ENCODE results near the gene SCFD1.

SCFD1 gene

DNA sequence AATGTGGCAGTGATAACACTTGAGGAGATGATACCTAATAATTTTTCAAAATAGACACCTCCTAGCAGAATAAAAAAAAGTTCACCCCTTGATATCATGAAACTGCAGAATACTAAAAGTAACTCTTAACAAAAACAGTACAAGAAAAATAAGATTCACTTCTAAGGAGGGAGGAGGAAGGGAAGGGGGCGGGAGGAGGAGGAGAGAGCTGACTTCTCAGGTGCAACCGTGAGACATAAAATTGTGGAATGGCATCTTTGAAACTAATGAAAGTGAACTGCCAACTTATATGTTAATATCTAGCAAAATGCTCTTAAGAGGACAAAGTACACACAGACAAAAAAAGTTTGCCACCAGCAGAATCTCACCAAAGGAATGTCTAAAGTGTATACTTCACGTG, 115.8 kb downstream of the SCFD1 start:
- Histone ChIP-seq H3K9ac (no peak overlapping the region), H3K36me3 (peaks cover 32 to 52% (median 41%) of the 10 kb centered on the region in 11 experiments), H3K4me3 (no peak overlapping the region), H3K27me3 (no peaks in the 10 kb centered on the region), H3K4me1 (no peaks in the 10 kb centered on the region), H4K20me1 (0 out of 22 replicates have a peak, but pooled peaks cover 0 to 4% (median 0%) of the 10 kb centered on the region in 11 experiments), H3K27ac (no peak overlapping the region), H3K9me3 (replicated peaks in 1 of 11) (peaks cover 1 to 7% (median 6%) of the 10 kb centered on the region in 11 experiments; a peak in 18 of 22 replicates), H3K4me2 (no peak overlapping the region)
- no peak for TF ChIP-seq Cebpa-rat (IDR thresholded peaks at IDR 0.05)

DNA sequence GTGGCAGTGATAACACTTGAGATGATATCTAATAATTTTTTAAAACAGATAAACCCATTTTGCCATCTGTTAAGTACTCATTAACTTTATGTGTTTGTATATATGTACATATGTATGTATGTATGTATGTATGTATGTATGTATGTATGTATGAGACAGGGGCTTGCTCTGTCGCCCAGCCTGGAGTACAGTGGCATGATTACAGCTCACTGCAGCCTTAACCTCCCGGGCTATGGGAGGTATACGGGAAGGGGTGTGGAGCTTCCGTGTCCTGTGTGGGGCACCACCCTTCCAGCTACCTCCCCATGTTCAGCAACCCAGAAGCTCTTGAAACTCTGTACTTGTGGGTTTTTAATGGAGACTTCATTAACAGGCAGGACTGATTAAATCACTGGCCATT, 116.9 kb downstream of the SCFD1 start:
- Histone ChIP-seq H3K4me1 (no peaks in the 10 kb centered on the region), H4K20me1 (no peaks in the 10 kb centered on the region), H3K4me3 (no peak overlapping the region), H3K9ac (no peak overlapping the region), H3K9me3 (replicated peaks in 1 of 11) (peaks cover 6 to 11% (median 8%) of the 10 kb centered on the region in 11 experiments; a peak in 19 of 22 replicates), H3K36me3 (peaks cover 21 to 42% (median 33%) of the 10 kb centered on the region in 11 experiments), H3K4me2 (no peak overlapping the region), H3K27me3 (no peaks in the 10 kb centered on the region), H3K27ac (no peak overlapping the region)
- no peak for TF ChIP-seq Cebpa-rat (IDR thresholded peaks at IDR 0.05)

DNA sequence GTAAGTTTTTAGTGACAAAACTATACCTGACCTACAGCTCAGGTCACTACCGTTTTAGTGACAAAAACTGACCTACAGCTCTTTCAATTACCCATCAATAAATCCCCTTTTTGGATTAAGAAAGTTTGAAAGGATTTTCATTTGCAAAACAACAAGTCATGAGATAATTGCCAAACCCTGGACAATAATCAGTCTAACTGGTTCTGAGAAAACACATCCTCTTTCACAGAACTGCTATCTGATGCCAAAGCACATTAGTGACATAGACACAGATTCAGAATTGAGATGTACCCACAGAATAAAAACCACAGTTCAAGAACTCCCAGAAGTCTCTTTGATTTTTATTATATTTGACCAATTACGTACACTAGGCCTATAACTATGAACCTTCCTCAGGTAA, 126.2 kb downstream of the SCFD1 start:
- Histone ChIP-seq H3K27ac (no peak overlapping the region), H3K9ac (no peak overlapping the region), H3K4me2 (no peak overlapping the region), H3K36me3 (no peaks in the 10 kb centered on the region), H4K20me1 (no peaks in the 10 kb centered on the region), H3K4me1 (no peaks in the 10 kb centered on the region), H3K4me3 (no peak overlapping the region), H3K9me3 (replicated peaks in 1 of 11) (peaks cover 0 to 3% (median 0%) of the 10 kb centered on the region in 11 experiments; a peak in 4 of 22 replicates), H3K27me3 (no peaks in the 10 kb centered on the region)
- no peak for TF ChIP-seq Cebpa-rat (IDR thresholded peaks at IDR 0.05)

DNA sequence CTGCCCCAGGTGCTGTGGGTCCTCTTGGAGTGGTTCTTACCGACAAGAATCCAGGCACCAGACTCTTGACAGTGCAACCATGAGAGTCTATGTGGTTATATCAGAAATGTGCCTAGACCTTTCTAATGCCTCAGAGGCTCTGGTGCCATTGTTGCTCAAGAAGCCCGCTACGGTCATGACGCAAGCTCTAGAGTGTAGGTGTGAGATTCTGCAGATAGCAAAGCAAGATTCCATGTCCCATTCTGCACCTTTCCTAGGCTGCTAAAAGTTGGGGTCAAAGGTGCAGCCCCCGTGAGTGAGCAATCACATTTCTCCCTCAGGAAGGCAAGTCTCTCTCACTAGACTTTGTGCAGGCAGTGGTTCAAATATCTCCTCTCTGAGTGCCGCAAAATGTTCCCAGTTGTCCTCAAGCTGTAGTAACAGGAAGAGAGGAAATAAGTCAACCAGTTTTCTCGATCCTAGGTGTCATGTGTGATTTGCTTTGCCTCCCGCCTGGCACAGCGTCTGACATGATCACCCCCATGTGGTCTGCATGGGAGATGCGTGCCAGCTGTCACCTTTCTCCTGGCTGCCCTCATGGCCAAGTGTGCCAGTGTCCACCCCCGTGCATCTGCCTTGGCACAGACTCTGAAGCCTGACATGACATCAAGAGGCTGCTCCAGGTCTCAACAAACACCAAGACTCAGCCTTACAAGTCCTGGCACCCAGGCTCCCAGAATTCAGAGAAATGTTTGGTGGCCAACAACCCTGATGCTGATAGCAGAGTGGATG, 129.7 kb downstream of the SCFD1 start:
- Histone ChIP-seq H3K4me2 (no peak overlapping the region), H3K9me3 (replicated peaks in 1 of 11) (no peaks in the 10 kb centered on the region), H3K4me3 (no peak overlapping the region), H3K9ac (no peak overlapping the region), H3K36me3 (no peaks in the 10 kb centered on the region), H3K4me1 (peaks cover 0 to 22% (median 12%) of the 10 kb centered on the region in 10 experiments; a peak in 16 of 20 replicates), H3K27me3 (no peaks in the 10 kb centered on the region), H4K20me1 (no peaks in the 10 kb centered on the region), H3K27ac (no peak overlapping the region)
- no peak for TF ChIP-seq Cebpa-rat (IDR thresholded peaks at IDR 0.05)

DNA sequence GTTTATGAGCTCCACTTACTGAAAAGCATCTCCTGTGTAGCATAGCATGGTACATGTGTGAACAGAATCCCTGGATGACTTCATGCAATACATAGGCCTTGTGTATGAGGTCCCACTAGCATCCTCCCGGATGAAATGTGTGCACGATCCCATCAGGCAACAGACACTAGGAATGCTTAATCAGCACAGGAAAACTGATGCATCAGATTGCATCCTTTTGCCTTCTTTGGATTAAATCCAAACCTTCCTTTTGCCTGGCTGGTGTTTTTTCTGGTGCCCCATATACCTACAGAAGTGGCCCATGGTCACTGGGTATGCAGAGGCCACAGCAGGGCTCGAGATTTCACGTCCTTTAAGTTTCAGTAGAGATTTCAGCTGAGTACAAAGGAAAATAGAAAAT, 131.3 kb downstream of the SCFD1 start:
- Histone ChIP-seq H4K20me1 (no peaks in the 10 kb centered on the region), H3K9ac (no peak overlapping the region), H3K4me1 (peaks cover 0 to 31% (median 18%) of the 10 kb centered on the region in 10 experiments; a peak in 16 of 20 replicates), H3K9me3 (replicated peaks in 1 of 11) (no peaks in the 10 kb centered on the region), H3K36me3 (no peaks in the 10 kb centered on the region), H3K27ac (no peak overlapping the region), H3K27me3 (no peaks in the 10 kb centered on the region), H3K4me2 (no peak overlapping the region), H3K4me3 (no peak overlapping the region)
- no peak for TF ChIP-seq Cebpa-rat (IDR thresholded peaks at IDR 0.05)

DNA sequence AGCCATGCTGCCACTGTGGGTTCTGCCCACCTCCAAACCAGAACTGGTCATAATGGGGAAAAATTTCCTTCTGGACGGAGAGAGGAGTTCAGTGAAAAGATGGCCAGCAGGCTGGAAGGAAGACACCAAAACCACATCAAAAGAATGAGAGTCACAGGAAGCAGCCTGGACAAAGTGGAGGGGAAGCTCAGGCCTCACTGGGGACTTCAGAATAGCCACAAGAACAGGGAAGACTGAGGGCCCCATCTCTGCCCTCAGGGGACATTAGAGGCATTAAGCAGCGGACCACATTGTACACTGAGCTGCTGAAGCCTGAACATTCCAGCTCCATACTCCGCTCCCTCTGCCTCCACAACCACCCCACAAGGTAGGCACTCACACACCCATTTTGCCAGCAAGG, 132.7 kb downstream of the SCFD1 start:
- Histone ChIP-seq H3K36me3 (no peaks in the 10 kb centered on the region), H3K4me2 (peak overlapping the region in 10 of 11 experiments; percentile 31 to 58 (median 52); a peak in 16 of 22 replicates)

DNA sequence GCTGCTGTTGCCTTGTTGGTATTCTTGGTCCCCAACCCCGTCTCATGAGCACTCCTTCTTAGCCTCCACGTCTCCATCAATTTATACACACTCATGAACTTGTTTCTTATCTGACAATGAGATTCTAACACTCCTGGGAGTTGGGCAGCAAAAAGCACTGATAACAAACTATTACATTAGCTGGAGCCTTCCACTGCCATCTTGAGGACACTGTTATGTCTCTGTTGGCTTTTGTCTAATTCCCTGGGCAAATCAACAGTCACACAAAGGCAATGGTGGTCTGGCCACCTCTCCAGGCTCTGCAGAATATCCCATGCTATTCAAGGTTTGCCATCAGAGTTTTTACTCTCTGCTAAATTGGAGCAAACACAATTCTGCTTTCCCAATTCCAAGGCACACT, 134.5 kb downstream of the SCFD1 start:
- H3K9me3 ChIP-seq (replicated peaks in 1 of 11): peaks cover 0 to 10% (median 0%) of the 10 kb centered on the region in 11 experiments; a peak in 4 of 22 replicates
- peak overlapping the region in 8 of 11 experiments; percentile 6 to 52 (median 32); a peak in 12 of 22 replicates for H3K4me2 ChIP-seq
- H3K9ac ChIP-seq: no peak overlapping the region
- TF ChIP-seq Cebpa-rat (IDR thresholded peaks at IDR 0.05): no peak
- no peak overlapping the region for H3K4me3 ChIP-seq
- H3K4me1 ChIP-seq: peaks cover 0 to 31% (median 18%) of the 10 kb centered on the region in 10 experiments; a peak in 16 of 20 replicates
- no peak overlapping the region for H3K27ac ChIP-seq
- no peaks in the 10 kb centered on the region for H4K20me1 ChIP-seq
- H3K27me3 ChIP-seq: no peaks in the 10 kb centered on the region
- no peaks in the 10 kb centered on the region for H3K36me3 ChIP-seq

More for the DNA sequence above, 132.7 kb downstream of the SCFD1 start:
- no peaks in the 10 kb centered on the region for H4K20me1 ChIP-seq
- H3K4me1 ChIP-seq: peaks cover 0 to 31% (median 18%) of the 10 kb centered on the region in 10 experiments; a peak in 16 of 20 replicates
- no peak overlapping the region for H3K9ac ChIP-seq
- no peak overlapping the region for H3K4me3 ChIP-seq
- TF ChIP-seq Cebpa-rat (IDR thresholded peaks at IDR 0.05): no peak
- no peaks in the 10 kb centered on the region for H3K9me3 ChIP-seq (replicated peaks in 1 of 11)
- H3K27me3 ChIP-seq: no peaks in the 10 kb centered on the region
- H3K27ac ChIP-seq: no peak overlapping the region

DNA sequence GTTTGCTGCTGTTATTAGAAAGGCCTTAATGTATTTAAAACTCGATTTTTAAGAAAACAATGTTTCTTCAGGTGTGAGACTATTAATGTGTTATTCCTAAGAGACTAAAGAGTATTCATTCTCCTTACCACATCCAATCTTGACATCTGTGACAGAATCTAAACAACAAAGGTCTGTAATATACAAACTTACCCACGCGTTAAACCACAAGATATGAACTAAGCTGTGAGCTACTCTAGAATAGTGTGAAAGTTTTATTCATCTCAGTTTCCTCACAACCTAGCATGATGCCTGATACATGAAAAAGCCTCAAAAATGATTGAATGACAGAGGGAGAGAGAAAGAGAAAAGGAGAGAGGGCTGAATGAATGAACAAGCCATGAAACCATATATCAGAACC, 135.0 kb downstream of the SCFD1 start:
- Histone ChIP-seq H3K4me3 (no peak overlapping the region), H3K27ac (no peak overlapping the region), H4K20me1 (no peaks in the 10 kb centered on the region), H3K9ac (no peak overlapping the region), H3K27me3 (no peaks in the 10 kb centered on the region), H3K9me3 (replicated peaks in 1 of 11) (peaks cover under 1 to 14% (median 5%) of the 10 kb centered on the region in 11 experiments; a peak in 11 of 22 replicates), H3K36me3 (no peaks in the 10 kb centered on the region), H3K4me1 (peaks cover 0 to 31% (median 18%) of the 10 kb centered on the region in 10 experiments; a peak in 16 of 20 replicates), H3K4me2 (peak overlapping the region in 8 of 11 experiments; percentile 6 to 52 (median 32); a peak in 12 of 22 replicates)
- TF ChIP-seq Cebpa-rat (IDR thresholded peaks at IDR 0.05): no peak

DNA sequence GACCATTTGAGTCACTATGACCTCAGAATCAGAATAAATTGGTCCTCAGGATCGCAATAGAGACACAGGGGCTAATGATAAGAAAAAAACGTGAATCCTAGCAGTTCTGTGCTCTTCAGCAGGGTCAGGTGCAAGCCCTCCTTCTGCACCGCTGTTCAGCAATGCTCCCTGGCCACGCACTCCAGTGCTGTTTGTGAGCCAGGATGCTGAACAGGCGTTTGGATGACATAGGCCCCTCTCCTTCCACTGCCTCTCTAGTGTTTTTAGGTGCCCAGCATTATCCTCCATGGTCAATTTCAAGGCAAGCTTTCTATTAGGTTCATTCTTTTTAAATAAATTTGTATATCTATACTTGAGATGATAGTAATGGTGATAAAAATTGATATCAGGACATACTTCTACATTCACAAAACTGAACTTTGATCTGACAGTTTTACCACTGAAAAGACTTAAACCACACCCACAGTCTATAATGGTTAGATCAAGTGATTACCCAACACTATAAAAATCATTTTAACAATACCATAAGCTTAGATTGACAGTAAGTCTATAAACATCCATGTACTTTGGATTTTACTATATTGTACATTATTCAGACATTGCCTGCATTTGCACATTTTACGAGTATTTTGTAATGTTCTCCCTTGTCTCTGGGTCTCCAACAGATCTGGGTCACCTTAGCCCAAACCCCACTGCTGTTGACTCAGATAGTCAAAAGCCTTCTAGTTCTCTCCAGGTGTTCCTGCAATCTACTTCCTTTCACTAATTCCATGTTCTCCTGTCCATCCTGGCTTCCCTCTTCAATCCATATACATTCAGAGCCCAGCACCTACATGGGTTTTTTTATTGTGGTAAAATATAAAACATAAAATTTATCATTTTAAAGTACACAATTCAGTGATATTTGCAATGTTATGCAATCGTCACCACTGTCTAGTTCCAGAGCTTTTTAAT, 137.3 kb downstream of the SCFD1 start:
- Histone ChIP-seq H3K9me3 (replicated peaks in 1 of 11) (peaks cover 24 to 38% (median 27%) of the 10 kb centered on the region in 11 experiments), H3K27ac (no peak overlapping the region), H3K4me3 (no peak overlapping the region), H3K4me1 (peaks cover 0 to 31% (median 18%) of the 10 kb centered on the region in 10 experiments; a peak in 16 of 20 replicates), H3K36me3 (no peaks in the 10 kb centered on the region), H4K20me1 (no peaks in the 10 kb centered on the region), H3K27me3 (no peaks in the 10 kb centered on the region), H3K4me2 (no peak overlapping the region), H3K9ac (no peak overlapping the region)
- no peak for TF ChIP-seq Cebpa-rat (IDR thresholded peaks at IDR 0.05)
